ENCODE data around the gene RNF13. TPM values are rescaled to one million over a fixed set of nuclear protein-coding genes. Genes with fewer than 3 reads are reported as not detected.

Gene RNF13
- 22.2 and 22.6 TPM in 2 replicates for polyA plus RNA-seq (2013)

- peaks cover 10% of the 10 kb centered on the region for H3K79me1 ChIP-seq (ENCODE audit: low read length)
- H3K36me3 ChIP-seq (ENCODE audit: control insufficient read depth in 1 of 2, insufficient read depth in 2 of 2, low read length in 2 of 2): no peaks in the 10 kb centered on the region
- peak within 1 kb of the TSS; percentile 93 for H3K27ac ChIP-seq (ENCODE audit: low read depth, low read length)
- H3K4ac ChIP-seq (ENCODE audit: low read depth, low read length): peak within 1 kb of the TSS; percentile 77
- peak within 1 kb of the TSS; percentile 78 for H4K91ac ChIP-seq (ENCODE audit: low read depth, low read length)
- no peaks in the 10 kb centered on the region for H3K9me3 ChIP-seq (ENCODE audit: insufficient read depth, low read depth, low read length)
- H2AK5ac ChIP-seq (ENCODE audit: low read length): no peak within 1 kb of the TSS
- H3K4me2 ChIP-seq (ENCODE audit: low read length): peak within 1 kb of the TSS; percentile 96
- peaks cover 0 to 2% of the 10 kb centered on the region in 2 experiments for H3K4me1 ChIP-seq (ENCODE audit: control insufficient read depth in 1 of 2, insufficient read depth in 2 of 2, low read length in 2 of 2)
- peak within 1 kb of the TSS; percentile 86 for H3K9ac ChIP-seq (ENCODE audit: low read length)
- H3K27me3 ChIP-seq (ENCODE audit: insufficient read depth, low read length): no peaks in the 10 kb centered on the region
- H4K12ac ChIP-seq (ENCODE audit: low read depth, low read length): peak within 1 kb of the TSS; percentile 71
- H2BK12ac ChIP-seq (ENCODE audit: low read length): peak within 1 kb of the TSS; percentile 12
- peak within 1 kb of the TSS; percentile 53 for H2BK120ac ChIP-seq (ENCODE audit: insufficient read depth, low read length, poor library complexity)
- H2AFZ ChIP-seq (ENCODE audit: insufficient read depth, low read length, poor library complexity): peak within 1 kb of the TSS; percentile 92
- peak within 1 kb of the TSS; percentile 65 for H3K18ac ChIP-seq (ENCODE audit: low read length)
- no peak within 1 kb of the TSS for H3K23ac ChIP-seq (ENCODE audit: low read length)
- WGBS (ENCODE audit: extremely low coverage, insufficient coverage, insufficient read length): no CpG with 5 or more reads among the region's 56 CpGs
- H3K79me2 ChIP-seq (ENCODE audit: control insufficient read depth, insufficient read depth, low read length, poor library complexity): peaks cover 7% of the 10 kb centered on the region
- peak within 1 kb of the TSS; percentile 78 for H3K14ac ChIP-seq (ENCODE audit: low read length)
- H4K8ac ChIP-seq (ENCODE audit: low read depth, low read length): peak within 1 kb of the TSS; percentile 85
- DNase-seq: peak; percentile 95 to 97
- H3K4me3 ChIP-seq (ENCODE audit: low read depth, low read length): peak within 1 kb of the TSS; percentile 87
- peak within 1 kb of the TSS; percentile 81 for H2BK5ac ChIP-seq (ENCODE audit: low read depth, low read length, poor library complexity)
These were observed at the start of gene RNF13 for GRCh38 chr3:149812606-149813366. RNF13 (plus strand) TSS chr3:149813215; CDS start chr3:149846027, 32,812 bp downstream.

- no peak overlapping the region for H2BK12ac ChIP-seq (ENCODE audit: low read length)
- no peak overlapping the region for H2AFZ ChIP-seq (ENCODE audit: insufficient read depth, low read length, poor library complexity)
- DNase-seq: peak; percentile 37 to 71
- H3K27ac ChIP-seq (ENCODE audit: low read depth, low read length): no peak overlapping the region
- H3K14ac ChIP-seq (ENCODE audit: low read length): no peak overlapping the region
- no peak overlapping the region for H2BK120ac ChIP-seq (ENCODE audit: insufficient read depth, low read length, poor library complexity)
- no peaks in the 10 kb centered on the region for H3K79me1 ChIP-seq (ENCODE audit: low read length)
- H3K36me3 ChIP-seq (ENCODE audit: control insufficient read depth in 1 of 2, insufficient read depth in 2 of 2, low read length in 2 of 2): no peaks in the 10 kb centered on the region
- no peak overlapping the region for H4K91ac ChIP-seq (ENCODE audit: low read depth, low read length)
- no peak overlapping the region for H3K4me2 ChIP-seq (ENCODE audit: low read length)
- no peak overlapping the region for H4K8ac ChIP-seq (ENCODE audit: low read depth, low read length)
- H3K23ac ChIP-seq (ENCODE audit: low read length): no peak overlapping the region
- WGBS (ENCODE audit: extremely low coverage, insufficient coverage, insufficient read length): no CpG with 5 or more reads among the region's 3 CpGs
- no peaks in the 10 kb centered on the region for H3K27me3 ChIP-seq (ENCODE audit: insufficient read depth, low read length)
- no peak overlapping the region for H2AK5ac ChIP-seq (ENCODE audit: low read length)
- no peak overlapping the region for H3K4ac ChIP-seq (ENCODE audit: low read depth, low read length)
- H3K9ac ChIP-seq (ENCODE audit: low read length): no peak overlapping the region
- no peaks in the 10 kb centered on the region for H3K4me1 ChIP-seq (ENCODE audit: control insufficient read depth in 1 of 2, insufficient read depth in 2 of 2, low read length in 2 of 2)
- H3K18ac ChIP-seq (ENCODE audit: low read length): no peak overlapping the region
- no peaks in the 10 kb centered on the region for H3K9me3 ChIP-seq (ENCODE audit: insufficient read depth, low read depth, low read length)
- H3K79me2 ChIP-seq (ENCODE audit: control insufficient read depth, insufficient read depth, low read length, poor library complexity): no peaks in the 10 kb centered on the region
- H4K12ac ChIP-seq (ENCODE audit: low read depth, low read length): no peak overlapping the region
- H2BK5ac ChIP-seq (ENCODE audit: low read depth, low read length, poor library complexity): no peak overlapping the region
- H3K4me3 ChIP-seq (ENCODE audit: low read depth, low read length): no peak overlapping the region
These were observed 49.3 kb upstream of the RNF13 start for GRCh38 chr3:149763565-149764195.

- Histone ChIP-seq H3K14ac (ENCODE audit: low read length) (no peak overlapping the region), H2AK5ac (ENCODE audit: low read length) (no peak overlapping the region), H3K9ac (ENCODE audit: low read length) (no peak overlapping the region), H3K9me3 (ENCODE audit: insufficient read depth, low read depth, low read length) (no peaks in the 10 kb centered on the region), H4K91ac (ENCODE audit: low read depth, low read length) (no peak overlapping the region), H3K4ac (ENCODE audit: low read depth, low read length) (no peak overlapping the region), H3K4me3 (ENCODE audit: low read depth, low read length) (no peak overlapping the region), H3K18ac (ENCODE audit: low read length) (no peak overlapping the region), H4K12ac (ENCODE audit: low read depth, low read length) (no peak overlapping the region), H3K4me2 (ENCODE audit: low read length) (no peak overlapping the region), H4K8ac (ENCODE audit: low read depth, low read length) (no peak overlapping the region), H3K79me1 (ENCODE audit: low read length) (no peaks in the 10 kb centered on the region), H2BK120ac (ENCODE audit: insufficient read depth, low read length, poor library complexity) (no peak overlapping the region), H3K27ac (ENCODE audit: low read depth, low read length) (no peak overlapping the region), H3K27me3 (ENCODE audit: insufficient read depth, low read length) (no peaks in the 10 kb centered on the region), H3K4me1 (ENCODE audit: control insufficient read depth in 1 of 2, insufficient read depth in 2 of 2, low read length in 2 of 2) (no peaks in the 10 kb centered on the region), H3K23ac (ENCODE audit: low read length) (no peak overlapping the region), H3K36me3 (ENCODE audit: control insufficient read depth in 1 of 2, insufficient read depth in 2 of 2, low read length in 2 of 2) (no peaks in the 10 kb centered on the region), H2BK5ac (ENCODE audit: low read depth, low read length, poor library complexity) (no peak overlapping the region), H2AFZ (ENCODE audit: insufficient read depth, low read length, poor library complexity) (no peak overlapping the region), H3K79me2 (ENCODE audit: control insufficient read depth, insufficient read depth, low read length, poor library complexity) (no peaks in the 10 kb centered on the region), H2BK12ac (ENCODE audit: low read length) (no peak overlapping the region)
- no peak for DNase-seq
- no CpG with 5 or more reads among the region's 1 CpG for WGBS (ENCODE audit: extremely low coverage, insufficient coverage, insufficient read length)
These were observed 48.7 kb upstream of the RNF13 start for GRCh38 chr3:149764302-149764701.

GRCh38 chr3:149765762-149766334 lies 47.2 kb upstream of the RNF13 start:
- H3K79me2 ChIP-seq (ENCODE audit: control insufficient read depth, insufficient read depth, low read length, poor library complexity): no peaks in the 10 kb centered on the region
- no peak overlapping the region for H3K14ac ChIP-seq (ENCODE audit: low read length)
- no peak overlapping the region for H2BK120ac ChIP-seq (ENCODE audit: insufficient read depth, low read length, poor library complexity)
- no peak overlapping the region for H4K12ac ChIP-seq (ENCODE audit: low read depth, low read length)
- peak in 1 of 2 donors; percentile 55 for DNase-seq
- no peak overlapping the region for H3K4ac ChIP-seq (ENCODE audit: low read depth, low read length)
- H2BK12ac ChIP-seq (ENCODE audit: low read length): no peak overlapping the region
- no peak overlapping the region for H3K18ac ChIP-seq (ENCODE audit: low read length)
- no peak overlapping the region for H4K91ac ChIP-seq (ENCODE audit: low read depth, low read length)
- no peak overlapping the region for H2AFZ ChIP-seq (ENCODE audit: insufficient read depth, low read length, poor library complexity)
- H2AK5ac ChIP-seq (ENCODE audit: low read length): no peak overlapping the region
- H3K4me3 ChIP-seq (ENCODE audit: low read depth, low read length): no peak overlapping the region
- no peak overlapping the region for H3K9ac ChIP-seq (ENCODE audit: low read length)
- H3K27me3 ChIP-seq (ENCODE audit: insufficient read depth, low read length): no peaks in the 10 kb centered on the region
- H4K8ac ChIP-seq (ENCODE audit: low read depth, low read length): no peak overlapping the region
- H3K4me1 ChIP-seq (ENCODE audit: control insufficient read depth in 1 of 2, insufficient read depth in 2 of 2, low read length in 2 of 2): no peaks in the 10 kb centered on the region
- no peaks in the 10 kb centered on the region for H3K79me1 ChIP-seq (ENCODE audit: low read length)
- no peak overlapping the region for H3K27ac ChIP-seq (ENCODE audit: low read depth, low read length)
- no CpG with 5 or more reads among the region's 2 CpGs for WGBS (ENCODE audit: extremely low coverage, insufficient coverage, insufficient read length)
- no peak overlapping the region for H3K4me2 ChIP-seq (ENCODE audit: low read length)
- no peaks in the 10 kb centered on the region for H3K36me3 ChIP-seq (ENCODE audit: control insufficient read depth in 1 of 2, insufficient read depth in 2 of 2, low read length in 2 of 2)
- no peak overlapping the region for H2BK5ac ChIP-seq (ENCODE audit: low read depth, low read length, poor library complexity)
- H3K23ac ChIP-seq (ENCODE audit: low read length): no peak overlapping the region
- H3K9me3 ChIP-seq (ENCODE audit: insufficient read depth, low read depth, low read length): no peaks in the 10 kb centered on the region

All from trophoblast cell (in vitro differentiated cells and primary cell).